ENCODE data around the gene TPSB2.
"Not testable (repeated sequence)": the region's sequence is repeated elsewhere in the genome, so short reads cannot be mapped to it uniquely, and the experiment has no call there.

The TPSB2 gene

GRCh38 chr16:1199347-1200013 is 30.5 kb downstream of the TPSB2 start:
- DNase-seq (ENCODE audit: low read depth): no peak

- not testable (repeated sequence) for DNase-seq (ENCODE audit: low read depth)
Measured at GRCh38 chr16:1198671-1199346, 31.2 kb downstream of the TPSB2 start.

- DNase-seq (ENCODE audit: low read depth): no peak
Measured at GRCh38 chr16:1198194-1198593, 31.8 kb downstream of the TPSB2 start.

GRCh38 chr16:1197237-1197866 is 32.6 kb downstream of the TPSB2 start:
- no peak for DNase-seq (ENCODE audit: low read depth)

- DNase-seq (ENCODE audit: low read depth): no peak
Measured at GRCh38 chr16:1196494-1196893, 33.5 kb downstream of the TPSB2 start.

GRCh38 chr16:1195393-1195666 is 34.7 kb downstream of the TPSB2 start:
- DNase-seq (ENCODE audit: low read depth): no peak

GRCh38 chr16:1194665-1195392 is 35.2 kb downstream of the TPSB2 start:
- no peak for DNase-seq (ENCODE audit: low read depth)

- DNase-seq (ENCODE audit: low read depth): no peak
Measured at GRCh38 chr16:1193825-1194581, 36.0 kb downstream of the TPSB2 start.

GRCh38 chr16:1193143-1193824 is 36.7 kb downstream of the TPSB2 start:
- DNase-seq (ENCODE audit: low read depth): no peak

GRCh38 chr16:1192384-1193073 is 37.5 kb downstream of the TPSB2 start:
- DNase-seq (ENCODE audit: low read depth): no peak

GRCh38 chr16:1190789-1191188 is 39.2 kb downstream of the TPSB2 start:
- DNase-seq (ENCODE audit: low read depth): not testable (repeated sequence)

GRCh38 chr16:1189455-1189854 is 40.5 kb downstream of the TPSB2 start:
- DNase-seq (ENCODE audit: low read depth): no peak

- no peak for DNase-seq (ENCODE audit: low read depth)
Measured at GRCh38 chr16:1188432-1189189, 41.4 kb downstream of the TPSB2 start.

- not testable (repeated sequence) for DNase-seq (ENCODE audit: low read depth)
Measured at GRCh38 chr16:1185460-1186207, 44.4 kb downstream of the TPSB2 start.

GRCh38 chr16:1184980-1185379 is 45.0 kb downstream of the TPSB2 start:
- DNase-seq (ENCODE audit: low read depth): no peak

- no peak for DNase-seq (ENCODE audit: low read depth)
Measured at GRCh38 chr16:1184156-1184868, 45.7 kb downstream of the TPSB2 start.

- no peak for DNase-seq (ENCODE audit: low read depth)
Measured at GRCh38 chr16:1182950-1183907, 46.8 kb downstream of the TPSB2 start.

GRCh38 chr16:1182316-1182671 is 47.7 kb downstream of the TPSB2 start:
- DNase-seq (ENCODE audit: low read depth): no peak

All from T-helper 22 cell (primary cell).